GM12874 (cell line): ENCODE measurements around the gene USP5.

Experiments used
- TF ChIP-seq, protein P1 (sequence below): IDR thresholded peaks from 2 replicates; pipeline ENCODE4 v1.5.1; 2011; ENCODE audit warnings: low read depth, mild to moderate bottlenecking, control low read depth, low read length, moderate library complexity; ENCODE audit not compliant: insufficient read depth

Gene USP5

DNA sequence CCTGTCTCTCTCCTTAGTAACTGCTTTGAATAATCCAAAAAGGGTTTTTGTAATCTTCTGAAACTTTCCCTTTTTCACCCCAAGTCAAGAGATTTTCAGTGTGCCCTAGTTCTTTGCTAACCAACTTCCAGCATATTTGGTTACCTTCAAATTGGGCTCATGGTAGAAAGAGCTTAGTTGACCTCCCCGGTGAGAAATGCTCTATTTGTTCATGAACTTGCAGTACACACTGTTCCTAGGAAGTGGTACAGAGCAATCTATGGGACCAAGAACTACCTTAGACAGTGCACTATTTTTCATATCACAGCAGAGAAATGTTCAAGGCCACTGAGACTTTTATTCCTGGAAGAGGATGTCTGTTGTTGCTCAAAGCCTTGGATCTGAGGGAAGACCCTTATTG, 1.7 kb downstream of the USP5 start:
- TF ChIP-seq, protein P1, sequence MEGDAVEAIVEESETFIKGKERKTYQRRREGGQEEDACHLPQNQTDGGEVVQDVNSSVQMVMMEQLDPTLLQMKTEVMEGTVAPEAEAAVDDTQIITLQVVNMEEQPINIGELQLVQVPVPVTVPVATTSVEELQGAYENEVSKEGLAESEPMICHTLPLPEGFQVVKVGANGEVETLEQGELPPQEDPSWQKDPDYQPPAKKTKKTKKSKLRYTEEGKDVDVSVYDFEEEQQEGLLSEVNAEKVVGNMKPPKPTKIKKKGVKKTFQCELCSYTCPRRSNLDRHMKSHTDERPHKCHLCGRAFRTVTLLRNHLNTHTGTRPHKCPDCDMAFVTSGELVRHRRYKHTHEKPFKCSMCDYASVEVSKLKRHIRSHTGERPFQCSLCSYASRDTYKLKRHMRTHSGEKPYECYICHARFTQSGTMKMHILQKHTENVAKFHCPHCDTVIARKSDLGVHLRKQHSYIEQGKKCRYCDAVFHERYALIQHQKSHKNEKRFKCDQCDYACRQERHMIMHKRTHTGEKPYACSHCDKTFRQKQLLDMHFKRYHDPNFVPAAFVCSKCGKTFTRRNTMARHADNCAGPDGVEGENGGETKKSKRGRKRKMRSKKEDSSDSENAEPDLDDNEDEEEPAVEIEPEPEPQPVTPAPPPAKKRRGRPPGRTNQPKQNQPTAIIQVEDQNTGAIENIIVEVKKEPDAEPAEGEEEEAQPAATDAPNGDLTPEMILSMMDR: no peak

DNA sequence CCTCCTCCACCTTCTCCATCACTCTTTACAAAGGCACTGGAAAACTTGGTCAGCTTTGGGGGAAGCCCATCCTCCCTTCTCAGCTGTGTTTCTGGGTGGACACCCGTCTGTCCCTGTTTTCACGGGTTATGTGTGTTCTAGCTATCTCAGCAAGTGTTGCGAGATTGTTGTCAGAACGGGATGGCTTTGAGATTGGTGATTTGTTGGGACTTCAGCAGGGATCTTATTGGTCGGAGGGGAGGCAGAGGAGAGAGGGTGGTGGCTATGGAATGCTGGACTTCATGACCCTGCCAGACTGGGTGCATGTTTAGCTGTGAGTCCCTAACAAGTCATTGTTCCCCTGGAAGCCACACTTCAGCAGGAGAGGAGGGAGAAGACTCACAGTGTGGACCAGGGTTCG, 2.1 kb downstream of the USP5 start:
- TF ChIP-seq, protein P1: no peak

DNA sequence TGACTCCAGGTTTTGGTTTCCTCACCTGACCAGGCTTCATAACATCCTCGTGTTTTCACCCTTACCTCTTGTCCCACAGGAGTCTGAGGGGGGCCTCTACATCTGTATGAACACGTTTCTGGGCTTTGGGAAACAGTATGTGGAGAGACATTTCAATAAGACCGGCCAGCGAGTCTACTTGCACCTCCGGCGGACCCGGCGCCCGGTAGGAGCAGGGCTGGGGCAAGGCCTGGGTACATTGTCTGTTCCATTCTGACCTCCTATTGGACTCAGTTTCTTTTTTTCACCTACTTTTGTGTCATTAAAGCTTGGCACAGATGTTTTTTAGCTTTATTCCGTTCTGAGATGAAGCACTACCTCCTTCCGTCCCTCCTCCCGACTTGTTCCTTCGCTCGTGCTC, 3.4 kb downstream of the USP5 start:
- TF ChIP-seq, protein P1: no peak

DNA sequence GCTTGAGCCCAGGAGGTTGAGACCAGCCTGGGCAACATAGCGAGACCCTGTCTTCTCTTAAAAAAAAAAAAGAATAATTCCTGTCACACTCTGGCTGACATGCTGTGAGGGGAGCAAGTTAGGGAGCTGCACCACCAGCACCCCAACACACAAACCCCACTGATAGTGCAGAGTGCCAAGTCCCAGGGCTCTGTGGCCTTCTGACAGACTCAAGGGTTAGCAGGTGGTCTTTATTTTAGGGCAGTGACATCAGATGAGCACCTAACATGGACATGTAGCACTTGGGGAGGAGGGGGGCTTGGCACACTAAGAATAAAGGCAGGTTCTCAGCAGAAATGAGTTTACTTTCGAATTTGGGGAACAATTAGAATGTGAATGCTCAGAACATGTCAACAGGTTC, 6.8 kb downstream of the USP5 start:
- TF ChIP-seq, protein P1: no peak

DNA sequence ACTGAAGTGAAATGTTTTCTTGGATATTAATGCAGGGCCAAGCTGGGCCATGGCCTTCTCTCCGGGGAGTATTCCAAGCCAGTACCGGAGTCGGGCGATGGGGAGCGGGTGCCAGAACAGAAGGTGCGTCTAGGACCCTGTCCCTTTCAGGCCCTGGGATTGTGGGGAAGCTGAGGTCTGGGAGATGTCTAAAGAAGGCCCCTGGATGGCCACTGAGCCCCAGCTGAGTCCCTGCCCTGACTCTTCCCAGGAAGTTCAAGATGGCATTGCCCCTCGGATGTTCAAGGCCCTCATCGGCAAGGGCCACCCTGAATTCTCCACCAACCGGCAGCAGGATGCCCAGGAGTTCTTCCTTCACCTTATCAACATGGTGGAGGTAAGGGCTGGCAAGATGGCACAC, 8.2 kb downstream of the USP5 start:
- TF ChIP-seq, protein P1: no peak

DNA sequence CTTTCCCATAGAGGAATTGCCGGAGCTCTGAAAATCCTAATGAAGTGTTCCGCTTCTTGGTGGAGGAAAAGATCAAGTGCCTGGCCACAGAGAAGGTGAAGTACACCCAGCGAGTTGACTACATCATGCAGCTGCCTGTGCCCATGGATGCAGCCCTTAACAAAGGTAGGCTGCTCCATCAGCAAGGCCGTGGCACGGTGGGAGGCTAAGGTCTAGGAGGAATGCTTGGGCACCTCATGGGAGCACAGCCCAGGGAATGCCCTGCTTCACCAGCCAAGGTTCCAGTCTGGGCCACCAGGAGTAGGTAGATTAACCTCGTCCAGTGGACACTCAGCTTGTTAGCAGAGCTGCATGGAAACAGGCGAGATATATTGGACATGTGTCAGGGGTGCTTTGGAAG, 9.0 kb downstream of the USP5 start:
- TF ChIP-seq, protein P1: no peak

DNA sequence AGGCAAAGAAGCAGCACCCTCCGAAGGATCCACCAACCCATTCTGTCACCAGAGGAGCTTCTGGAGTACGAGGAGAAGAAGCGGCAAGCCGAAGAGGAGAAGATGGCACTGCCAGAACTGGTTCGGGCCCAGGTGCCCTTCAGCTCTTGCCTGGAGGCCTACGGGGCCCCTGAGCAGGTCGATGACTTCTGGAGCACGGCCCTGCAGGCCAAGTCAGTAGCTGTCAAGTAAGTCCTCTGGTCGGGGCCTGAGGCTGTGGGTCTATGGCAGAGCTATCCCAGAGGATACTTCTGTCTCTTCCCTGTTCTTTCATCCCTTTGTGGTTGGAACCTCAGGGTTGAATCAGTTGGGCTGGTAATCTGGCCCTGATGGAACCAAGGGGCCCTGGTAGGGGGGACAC, 9.4 kb downstream of the USP5 start:
- TF ChIP-seq, protein P1: no peak

DNA sequence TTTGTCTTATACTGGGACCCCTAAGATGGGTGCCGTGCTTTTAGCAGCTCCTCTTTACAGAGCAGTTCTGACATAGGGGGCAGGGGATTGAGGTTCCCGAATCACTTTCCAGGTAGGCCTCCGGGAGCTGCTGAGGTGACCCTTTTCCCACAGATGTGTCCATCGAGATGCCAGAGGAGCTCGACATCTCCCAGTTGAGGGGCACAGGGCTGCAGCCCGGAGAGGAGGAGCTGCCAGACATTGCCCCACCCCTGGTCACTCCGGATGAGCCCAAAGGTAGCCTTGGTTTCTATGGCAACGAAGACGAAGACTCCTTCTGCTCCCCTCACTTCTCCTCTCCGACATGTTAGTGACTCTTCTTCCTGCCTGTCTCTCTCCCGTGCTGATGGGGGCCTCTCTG, 11.1 kb downstream of the USP5 start:
- TF ChIP-seq, protein P1: no peak
